Esophagus squamous epithelium (tissue), 5 donors: ENCODE data around the gene IGF1R. TPM values are rescaled to one million over a fixed set of nuclear protein-coding genes. Genes with fewer than 3 reads are reported as not detected.

Source experiments
- DNase-seq: peaks from one replicate; lab custom pipeline; 2025; lab: John Stamatoyannopoulos, UW
- H3K27ac ChIP-seq, 4 donors: fragments of 200-600 bp; sonication (generic); one replicate each; pipeline ENCODE4 v1.5.1; 2016 to 2019; ENCODE audit warnings: mild to moderate bottlenecking in 1 of 4
- H3K27me3 ChIP-seq, 4 donors: fragments of 200-600 bp; sonication (generic); 1 replicate in 3 of 4; 2 replicates in 1 of 4; pipeline versions ENCODE4 v1.5.1 to v1.6.0; 2017 to 2021; ENCODE audit warnings: antibody characterized with exemption in 1 of 4
- H3K36me3 ChIP-seq, 3 donors: fragments of 200-600 bp; sonication (generic); one replicate each; pipeline ENCODE4 v1.5.1; 2016 to 2019
- H3K4me1 ChIP-seq, 3 donors: fragments of 200-600 bp; sonication (generic); one replicate each; pipeline ENCODE4 v1.5.1; 2017 to 2019
- H3K4me3 ChIP-seq, 4 donors: fragments of 200-600 bp; sonication (generic); 1 replicate in 3 of 4; 2 replicates in 1 of 4; pipeline ENCODE4 v1.5.1; 2016 to 2019; ENCODE audit warnings: mild to moderate bottlenecking in 2 of 4, moderate library complexity in 1 of 4
- H3K9me3 ChIP-seq, 3 donors: fragments of 200-600 bp; sonication (generic); one replicate each; pipeline ENCODE4 v1.5.1; 2016 to 2019
- POLR2A ChIP-seq, 4 donors: fragments of 450-650 bp; IDR thresholded peaks; one replicate each; pipeline ENCODE4 v1.6.1; 2017; ENCODE audit warnings: antibody characterized with exemption in 4 of 4, mild to moderate bottlenecking in 4 of 4, moderate library complexity in 3 of 4
- WGBS, 2 donors: methylation state at CpG; one replicate each; pipeline ENCODE4 v1.1.5; 2018; 5-methylcytosine and 5-hydroxymethylcytosine counted together
- intact Hi-C: fragments of 100-400 bp; cut with DNase I; formaldehyde crosslinking; loops from one replicate; pipeline ENCODE4 v1.15.0; 2022
- total RNA-seq, 4 donors: library from RNA; depleted of rRNA; stranded (reverse); fragments of >200 nt; gene quantifications; one replicate each; pipeline ENCODE4 v1.1.0, GENCODE V29; 2016
- TF ChIP-seq, protein P1 (sequence below), 6 experiments: fragments of 450-650 bp in 4 of 6; fragments of 200-600 bp in 2 of 6; sonication (generic) in 2 of 6; IDR thresholded peaks; one replicate each; pipeline ENCODE4 v1.5.1; 2016 to 2019; ENCODE audit warnings: antibody characterized with exemption in 6 of 6, mild to moderate bottlenecking in 4 of 6, moderate library complexity in 4 of 6
- donor health status: DM: yes; HTN: yes; CAD: no.

Gene IGF1R
- total RNA-seq, 4 donors from 2014 or later, result 20.5 to 54.8 (median 40.4) TPM

- Histone ChIP-seq H3K4me1 (peaks cover 51 to 99% (median 60%) of the 10 kb centered on the region in 3 donors), H3K27ac (peak overlapping the region; percentile 82 to 90 (median 88)), H3K4me3 (peak overlapping the region in 3 of 4 donors; percentile 57 to 76 (median 60)), H3K9me3 (no peaks in the 10 kb centered on the region), H3K27me3 (no peaks in the 10 kb centered on the region), H3K36me3 (no peaks in the 10 kb centered on the region)
- WGBS, 2 donors, result 28 to 51% methylated on average over 15 to 18 of the region's 18 CpGs
- no peak for DNase-seq
- no peak for TF ChIP-seq POLR2A (IDR thresholded peaks at IDR 0.05)
- TF ChIP-seq, protein P1, sequence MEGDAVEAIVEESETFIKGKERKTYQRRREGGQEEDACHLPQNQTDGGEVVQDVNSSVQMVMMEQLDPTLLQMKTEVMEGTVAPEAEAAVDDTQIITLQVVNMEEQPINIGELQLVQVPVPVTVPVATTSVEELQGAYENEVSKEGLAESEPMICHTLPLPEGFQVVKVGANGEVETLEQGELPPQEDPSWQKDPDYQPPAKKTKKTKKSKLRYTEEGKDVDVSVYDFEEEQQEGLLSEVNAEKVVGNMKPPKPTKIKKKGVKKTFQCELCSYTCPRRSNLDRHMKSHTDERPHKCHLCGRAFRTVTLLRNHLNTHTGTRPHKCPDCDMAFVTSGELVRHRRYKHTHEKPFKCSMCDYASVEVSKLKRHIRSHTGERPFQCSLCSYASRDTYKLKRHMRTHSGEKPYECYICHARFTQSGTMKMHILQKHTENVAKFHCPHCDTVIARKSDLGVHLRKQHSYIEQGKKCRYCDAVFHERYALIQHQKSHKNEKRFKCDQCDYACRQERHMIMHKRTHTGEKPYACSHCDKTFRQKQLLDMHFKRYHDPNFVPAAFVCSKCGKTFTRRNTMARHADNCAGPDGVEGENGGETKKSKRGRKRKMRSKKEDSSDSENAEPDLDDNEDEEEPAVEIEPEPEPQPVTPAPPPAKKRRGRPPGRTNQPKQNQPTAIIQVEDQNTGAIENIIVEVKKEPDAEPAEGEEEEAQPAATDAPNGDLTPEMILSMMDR (IDR thresholded peaks at IDR 0.05), result no peak
- intact Hi-C loops, result no loop called here
These were observed 205.5 kb downstream of the IGF1R start for GRCh38 chr15:98853617-98854420.

DNA sequence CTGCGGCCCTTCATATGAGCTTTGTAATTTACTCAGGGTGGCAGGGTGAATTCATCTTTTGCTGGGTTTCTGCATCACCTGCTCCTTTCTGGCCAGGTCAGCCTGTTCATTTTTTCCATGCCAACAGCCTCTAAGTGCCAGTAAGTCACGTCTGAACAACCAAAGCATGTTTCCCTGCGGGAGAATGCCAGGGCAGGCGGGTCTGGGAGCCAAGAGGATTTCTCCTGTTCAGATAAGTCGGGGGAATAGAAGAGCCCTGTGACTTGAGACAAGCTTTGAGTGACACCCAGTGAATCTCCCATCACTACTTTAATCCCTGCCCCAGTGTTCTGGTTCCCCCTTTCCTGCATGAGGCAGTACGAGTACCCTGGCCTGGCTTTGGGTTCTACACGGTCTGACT lies 206.2 kb downstream of the IGF1R start:
- peaks cover 53 to 100% (median 60%) of the 10 kb centered on the region in 3 donors for H3K4me1 ChIP-seq
- DNase-seq, result no peak
- TF ChIP-seq POLR2A (IDR thresholded peaks at IDR 0.05), result no peak
- WGBS, 2 donors, result 31 to 56% methylated on average over 4 to 7 of the region's 7 CpGs
- H3K9me3 ChIP-seq, result no peaks in the 10 kb centered on the region
- no peaks in the 10 kb centered on the region for H3K36me3 ChIP-seq
- H3K27ac ChIP-seq, result peak overlapping the region; percentile 82 to 90 (median 88)
- no peaks in the 10 kb centered on the region for H3K27me3 ChIP-seq
- intact Hi-C loops, result no loop called here
- no peak overlapping the region for H3K4me3 ChIP-seq

- Histone ChIP-seq H3K4me3 (no peak overlapping the region), H3K9me3 (no peaks in the 10 kb centered on the region), H3K36me3 (no peaks in the 10 kb centered on the region), H3K27me3 (no peaks in the 10 kb centered on the region), H3K4me1 (peaks cover 54 to 99% (median 58%) of the 10 kb centered on the region in 3 donors), H3K27ac (peak overlapping the region; percentile 82 to 90 (median 88))
- intact Hi-C loops, result no loop called here
- no peak for TF ChIP-seq POLR2A (IDR thresholded peaks at IDR 0.05)
- TF ChIP-seq, protein P1 (IDR thresholded peaks at IDR 0.05), result peak in 1 of 6 experiments; percentile 38
- DNase-seq, result no peak
- WGBS, 2 donors, result 46 to 48% methylated on average over 6 of the region's 10 CpGs
These were observed 206.9 kb downstream of the IGF1R start for GRCh38 chr15:98855067-98855814.

DNA sequence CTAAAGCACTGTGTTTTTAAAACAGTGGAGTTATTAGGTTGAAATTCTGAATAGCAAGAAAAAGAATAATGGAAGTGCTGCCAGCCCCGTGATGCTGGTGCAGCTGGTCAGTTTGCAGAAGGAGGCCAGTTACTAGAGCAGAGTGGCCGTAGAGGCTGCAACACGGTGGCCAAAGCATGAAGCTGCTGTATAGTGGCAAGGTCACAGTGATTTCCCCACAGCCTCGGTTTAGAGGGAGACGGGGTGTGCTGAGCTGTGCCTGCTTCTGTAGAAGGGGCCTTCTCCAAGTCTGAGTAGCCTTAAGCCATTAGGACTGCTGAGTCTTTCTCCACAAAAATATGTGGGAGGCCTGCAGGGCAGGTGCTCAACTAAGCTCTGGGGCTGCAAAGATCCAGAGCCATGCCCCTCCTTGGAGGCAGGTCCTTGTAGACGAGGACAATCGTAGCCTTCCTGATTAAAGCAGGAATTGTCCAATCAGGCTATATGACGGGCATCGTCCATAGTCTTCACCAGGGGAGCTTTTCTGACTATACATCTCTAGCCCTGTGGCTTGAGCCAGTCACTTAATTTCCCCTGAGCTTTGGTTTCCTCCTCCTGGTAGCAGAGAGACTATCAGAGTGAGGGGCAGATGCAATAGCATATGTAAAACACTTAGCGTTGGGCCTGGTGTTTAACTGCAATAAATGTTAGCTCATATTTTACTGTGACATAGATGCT lies 207.6 kb downstream of the IGF1R start:
- Histone ChIP-seq H3K4me1 (peaks cover 51 to 99% (median 52%) of the 10 kb centered on the region in 3 donors), H3K36me3 (no peaks in the 10 kb centered on the region), H3K9me3 (no peaks in the 10 kb centered on the region), H3K27ac (peak overlapping the region; percentile 29 to 90 (median 88)), H3K27me3 (no peaks in the 10 kb centered on the region), H3K4me3 (no peak overlapping the region)
- intact Hi-C loops, result no loop called here
- TF ChIP-seq POLR2A (IDR thresholded peaks at IDR 0.05), result no peak
- TF ChIP-seq, protein P1 (IDR thresholded peaks at IDR 0.05), result no peak
- WGBS, 2 donors, result 46 to 57% methylated on average over 10 of the region's 10 CpGs
- no peak for DNase-seq

DNA sequence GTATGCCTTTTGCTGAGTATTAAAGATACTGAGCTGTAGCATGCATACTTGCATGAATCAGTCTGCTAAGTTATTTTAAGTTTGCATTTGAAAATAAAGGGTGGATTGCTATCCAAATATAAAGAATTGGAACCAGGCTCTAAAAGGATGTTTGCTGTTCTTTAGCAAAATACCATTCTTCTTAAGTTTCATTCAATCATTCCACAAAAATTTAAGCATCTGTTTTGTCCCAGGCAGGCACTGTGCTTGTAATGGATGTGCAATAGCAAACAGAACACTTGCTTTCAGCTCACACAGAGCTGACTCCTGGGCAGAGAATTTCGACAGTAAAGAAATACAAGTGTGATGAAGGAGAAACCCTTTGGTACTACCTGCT lies 208.2 kb downstream of the IGF1R start:
- no peak for DNase-seq

More for the DNA sequence above, 208.2 kb downstream of the IGF1R start:
- no peaks in the 10 kb centered on the region for H3K27me3 ChIP-seq
- WGBS, 2 donors, result 27 to 32% methylated on average over 1 of the region's 1 CpG
- no peaks in the 10 kb centered on the region for H3K36me3 ChIP-seq
- no peaks in the 10 kb centered on the region for H3K9me3 ChIP-seq
- peak overlapping the region in 3 of 4 donors; percentile 87 to 90 (median 88) for H3K27ac ChIP-seq
- intact Hi-C loops, result no loop called here
- TF ChIP-seq, protein P1 (IDR thresholded peaks at IDR 0.05), result no peak
- TF ChIP-seq POLR2A (IDR thresholded peaks at IDR 0.05), result no peak
- no peak overlapping the region for H3K4me3 ChIP-seq
- peaks cover 46 to 99% (median 48%) of the 10 kb centered on the region in 3 donors for H3K4me1 ChIP-seq
